Endothelial cell of umbilical vein (primary cell): ENCODE measurements around the gene TRIM40. TPM values are rescaled to one million over a fixed set of nuclear protein-coding genes. Genes with fewer than 3 reads are reported as not detected.
A peak's percentile ranks its signal among the peaks of the same experiment; 100 is the strongest.

Experiments
- BruUV-seq: library from RNA; stranded (reverse); fragments of 400-500 nt; replicated peaks from 2 replicates; lab custom pipeline; 2021; lab: Mats Ljungman, UMichigan
- CTCF ChIA-PET: fragments of 300-600, 350-600 bp; sonication (Branson Sonifier 250); formaldehyde crosslinking; loops from one replicate; lab custom pipeline; 2021; ENCODE audit warnings: antibody characterized with exemption, inconsistent platforms; lab: Charles Lee
- POLR2A ChIA-PET: fragments of 300-600, 350-600 bp; sonication (Branson Sonifier 250); formaldehyde crosslinking; loops from one replicate; lab custom pipeline; 2021; ENCODE audit warnings: antibody characterized with exemption, inconsistent platforms; lab: Charles Lee
- DNase-seq: peaks from one replicate; pipeline ENCODE4 v3.0.0-alpha.2; 2011; ENCODE audit warnings: low read depth, low spot score
- FAIRE-seq: peaks from 2 replicates; lab custom pipeline; 2011; peaks lifted over from hg19 to GRCh38; lab: Jason Lieb, UNC
- H2AFZ ChIP-seq: 2 replicates; pipeline ENCODE4 v1.6.0; 2012; ENCODE audit warnings: low read depth, low read length, control low read depth, inconsistent platforms
- H3K27ac ChIP-seq: 2 replicates; pipeline ENCODE4 v1.5.1; 2011; ENCODE audit warnings: low read depth, mild to moderate bottlenecking, control low read depth, low read length, moderate library complexity; ENCODE audit not compliant: insufficient read depth
- H3K27me3 ChIP-seq, 2 experiments: 2 replicates each; pipeline versions ENCODE4 v1.6.0 to v1.6.1; 2011; ENCODE audit warnings: low read length in 2 of 2, mixed read lengths in 1 of 2; ENCODE audit not compliant: control insufficient read depth in 2 of 2, insufficient read depth in 2 of 2
- H3K36me3 ChIP-seq, 2 experiments: 2 replicates in 1 of 2; 3 replicates in 1 of 2; pipeline ENCODE4 v1.5.1; 2011; ENCODE audit warnings: low read length in 2 of 2, mild to moderate bottlenecking in 1 of 2, moderate library complexity in 1 of 2; ENCODE audit not compliant: control insufficient read depth in 2 of 2, insufficient read depth in 2 of 2; ENCODE audit errors: extremely low read depth in 1 of 2
- H3K4me1 ChIP-seq: 3 replicates; pipeline ENCODE4 v1.5.1; 2011; ENCODE audit warnings: mild to moderate bottlenecking, low read length; ENCODE audit not compliant: control insufficient read depth, insufficient read depth; ENCODE audit errors: extremely low read depth
- H3K4me2 ChIP-seq: 2 replicates; pipeline ENCODE4 v1.6.1; 2011; ENCODE audit warnings: low read length, control low read depth, mixed read lengths; ENCODE audit not compliant: insufficient read depth
- H3K4me3 ChIP-seq, 3 experiments: fragments of 200-600 bp in 1 of 3; sonication (generic), shearing (Covaris generic) in 1 of 3; replicated peaks in 1 of 3; 2 replicates each; pipeline ENCODE4 v1.5.1; 2011 to 2016; ENCODE audit warnings: control low read depth in 3 of 3, low read length in 3 of 3, mild to moderate bottlenecking in 2 of 3, inconsistent platforms in 1 of 3, low read depth in 1 of 3, moderate library complexity in 1 of 3; ENCODE audit not compliant: insufficient read depth in 1 of 3
- H3K79me2 ChIP-seq: 2 replicates; pipeline ENCODE4 v1.6.0; 2012; ENCODE audit warnings: low read length, inconsistent platforms; ENCODE audit not compliant: control insufficient read depth, insufficient read depth
- H3K9ac ChIP-seq: replicated peaks from 2 replicates; pipeline ENCODE3; 2011; ENCODE audit warnings: low read length, control low read depth; ENCODE audit not compliant: insufficient read depth; ENCODE audit errors: extremely low read depth
- H3K9me1 ChIP-seq: replicated peaks from 3 replicates; pipeline ENCODE4 v1.6.0; 2011; ENCODE audit warnings: mild to moderate bottlenecking, low read length; ENCODE audit not compliant: control insufficient read depth, insufficient read depth; ENCODE audit errors: extremely low read depth
- H3K9me3 ChIP-seq: replicated peaks from 2 replicates; pipeline ENCODE4 v1.5.1; 2012; ENCODE audit warnings: low read length, inconsistent platforms; ENCODE audit not compliant: control insufficient read depth, insufficient read depth
- H4K20me1 ChIP-seq: replicated peaks from 2 replicates; pipeline ENCODE3; 2011; ENCODE audit warnings: mild to moderate bottlenecking, low read length; ENCODE audit not compliant: control insufficient read depth, insufficient read depth; ENCODE audit errors: extremely low read depth
- CTCF ChIP-seq, 2 donors: IDR thresholded peaks; 1 replicate in 1 of 2; 2 replicates in 1 of 2; pipeline ENCODE4 v1.5.1; 2011; ENCODE audit warnings: low read length in 2 of 2, mild to moderate bottlenecking in 2 of 2, moderate library complexity in 2 of 2, control low read depth in 1 of 2, inconsistent platforms in 1 of 2, low read depth in 1 of 2; ENCODE audit not compliant: insufficient read depth in 1 of 2; ENCODE audit errors: extremely low read depth in 1 of 2
- EZH2 ChIP-seq: IDR thresholded peaks from 2 replicates; pipeline ENCODE4 v1.6.1; 2012; ENCODE audit warnings: borderline replicate concordance, low read depth, mild to moderate bottlenecking, moderate library complexity, low read length, inconsistent platforms; ENCODE audit not compliant: severe bottlenecking
- FOS ChIP-seq: IDR thresholded peaks from 2 replicates; pipeline ENCODE4 v1.6.1; 2011; ENCODE audit warnings: mild to moderate bottlenecking, low read length, moderate library complexity, borderline replicate concordance; ENCODE audit not compliant: insufficient read depth
- GATA2 ChIP-seq: IDR thresholded peaks from 2 replicates; pipeline ENCODE4 v1.7.0; 2011; ENCODE audit warnings: low read depth, mild to moderate bottlenecking, moderate library complexity, mixed read lengths, low read length; ENCODE audit not compliant: insufficient read length, insufficient read depth
- JUN ChIP-seq: IDR thresholded peaks from 2 replicates; pipeline ENCODE4 v1.6.1; 2011; ENCODE audit warnings: borderline replicate concordance, low read depth; ENCODE audit not compliant: insufficient read length, insufficient read depth
- MAX ChIP-seq: IDR thresholded peaks from 2 replicates; pipeline ENCODE4 v1.6.1; 2011; ENCODE audit not compliant: insufficient read depth, insufficient read length
- MYC ChIP-seq: IDR thresholded peaks from one replicate; pipeline ENCODE4 v1.6.1; 2011; ENCODE audit warnings: mild to moderate bottlenecking, low read depth, low read length
- POLR2A ChIP-seq: IDR thresholded peaks from 2 replicates; pipeline ENCODE4 v1.6.1; 2012; ENCODE audit warnings: low read depth, mild to moderate bottlenecking, control low read depth, low read length
- POLR2AphosphoS5 ChIP-seq: IDR thresholded peaks from 2 replicates; pipeline ENCODE4 v1.6.1; 2012; ENCODE audit warnings: low read depth, mild to moderate bottlenecking, control low read depth, low read length, moderate library complexity; ENCODE audit not compliant: insufficient read depth
- dilution Hi-C: fragments of 300-500 bp; cut with MboI; formaldehyde crosslinking; loops from one replicate; pipeline ENCODE4 v1.15.0; 2019; ENCODE audit warnings: low sequenced_read_pairs; ENCODE audit not compliant: extremely low pct_ligation_motif_present
- intact Hi-C: fragments of 100-400 bp; cut with micrococcal nuclease; formaldehyde crosslinking; loops from one replicate; pipeline ENCODE4 v1.10.0; 2022
- polyA plus RNA-seq, 4 experiments: library from polyadenylated mRNA; depleted of rRNA in 3 of 4; stranded (reverse) in 3 of 4; unstranded in 1 of 4; fragments of >200 nt; gene quantifications; 2 replicates each; pipeline versions ENCODE4 v1.2.1 to v1.2.3, GENCODE V29; 2011 to 2012; ENCODE audit warnings: missing spikeins in 1 of 4
- total RNA-seq: library from RNA; stranded (reverse); gene quantifications from 2 replicates; pipeline ENCODE4 v1.2.3, GENCODE V29; 2021

Gene TRIM40
- total and polyA plus RNA-seq, 2 donors (not counting 3 experiments of a cell fraction or from before 2014, with no cell fraction given), result not detected

DNA sequence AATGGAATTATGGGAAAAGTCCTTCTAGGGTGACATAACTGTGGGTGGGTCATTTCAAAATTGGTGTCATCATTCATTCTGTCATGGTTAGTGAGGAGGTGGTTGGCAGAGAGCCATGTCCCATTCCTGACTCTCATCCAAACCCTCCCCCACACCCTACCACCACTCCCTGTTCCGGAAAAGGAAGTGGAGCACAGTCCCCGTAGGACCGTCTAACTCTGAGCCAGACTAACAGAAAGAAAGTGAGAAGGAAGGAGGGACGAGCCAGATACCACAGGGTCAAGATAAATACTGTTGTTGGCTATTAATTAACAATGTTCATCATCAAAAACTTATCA is 20.3 kb downstream of the TRIM40 start:
- FAIRE-seq (peak; percentile 56), DNase-seq (peak; percentile 6)
- ChIA-PET CTCF (no interaction called here), POLR2A (no interaction called here)
- Histone ChIP-seq H3K4me2 (peak overlapping the region; percentile 46), H3K27me3 (peaks cover 0 to 5% of the 10 kb centered on the region in 2 experiments), H3K4me3 (no peak overlapping the region), H3K9ac (no peak overlapping the region), H4K20me1 (no peaks in the 10 kb centered on the region), H3K27ac (no peak overlapping the region), H3K79me2 (no peaks in the 10 kb centered on the region), H2AFZ (peak overlapping the region; percentile 34), H3K9me1 (no peaks in the 10 kb centered on the region), H3K4me1 (peaks cover 8% of the 10 kb centered on the region), H3K9me3 (no peaks in the 10 kb centered on the region), H3K36me3 (no peaks in the 10 kb centered on the region)
- TF ChIP-seq GATA2, result no peak
- TF ChIP-seq FOS, result no peak
- TF ChIP-seq JUN, result no peak
- TF ChIP-seq POLR2AphosphoS5, result no peak
- TF ChIP-seq MAX, result no peak
- TF ChIP-seq EZH2, result no peak
- TF ChIP-seq CTCF (IDR thresholded peaks at IDR 0.05; ENCODE audit: extremely low read depth in 1 of 2, insufficient read depth in 1 of 2, low read depth in 1 of 2, low read length in 2 of 2), result no peak
- no peak for TF ChIP-seq POLR2A
- no peak for TF ChIP-seq MYC
- dilution Hi-C loops (no loop called here), intact Hi-C loops (no loop called here)
- BruUV-seq, result no TSS peak
